ENCODE results near the gene NKAIN2. TPM values are rescaled to one million over a fixed set of nuclear protein-coding genes. Genes with fewer than 3 reads are reported as not detected.
"Not testable (repeated sequence)": the region's sequence is repeated elsewhere in the genome, so short reads cannot be mapped to it uniquely, and the experiment has no call there.

Gene NKAIN2
- total RNA-seq, 1 donor from 2014 or later, result not detected

DNA sequence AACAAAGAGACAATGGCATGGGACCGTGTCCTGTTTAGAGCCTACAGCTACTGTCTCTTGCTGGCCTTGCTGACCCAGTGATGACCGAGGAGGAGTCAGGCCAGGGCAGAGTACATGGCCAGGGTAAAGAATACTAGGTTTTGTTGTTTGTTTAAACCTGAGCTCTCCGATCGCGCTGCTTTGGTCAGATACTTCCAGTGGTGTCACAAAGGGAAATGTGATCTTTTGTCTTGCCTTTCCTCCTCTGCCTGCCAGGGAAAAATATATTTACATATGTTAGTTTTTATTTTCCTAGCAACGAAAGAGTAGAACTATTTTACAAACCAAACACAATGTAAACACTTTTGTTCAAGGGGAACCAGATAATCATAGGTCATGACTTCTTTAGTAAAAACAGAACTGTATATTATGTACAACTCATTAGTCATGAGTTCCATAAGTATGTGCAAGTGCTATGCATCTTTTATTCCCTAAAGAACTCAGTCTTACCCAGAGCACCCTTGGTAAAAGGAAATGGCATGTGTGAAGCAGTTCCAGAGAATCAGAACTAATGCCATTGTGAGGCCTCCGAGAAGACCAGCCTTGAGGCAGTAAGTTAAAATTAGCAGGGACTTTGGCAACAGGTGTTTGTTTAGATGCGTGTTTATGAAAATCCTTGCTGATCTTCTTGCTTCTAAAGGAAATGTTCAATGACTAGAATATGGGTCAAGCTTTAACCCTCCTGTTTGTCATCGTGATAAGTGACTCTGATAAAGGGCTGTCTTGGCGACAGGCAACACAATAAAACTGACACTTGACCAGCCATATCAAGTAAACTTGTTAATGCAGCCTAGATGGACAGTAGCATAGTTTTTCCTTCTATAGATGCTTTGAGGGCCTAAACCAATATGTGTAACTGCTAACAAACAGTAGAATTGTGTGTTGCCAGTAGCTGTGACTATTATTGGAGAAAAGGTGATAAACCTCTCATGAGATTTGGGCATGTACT is 204.6 kb downstream of the NKAIN2 start:
- no peaks in the 10 kb centered on the region for H3K27me3 ChIP-seq
- intact Hi-C loops (cut with DNase I), result no loop called here
- H3K27ac ChIP-seq, result no peak overlapping the region
- no peaks in the 10 kb centered on the region for H3K36me3 ChIP-seq
- H3K4me3 ChIP-seq, result no peak overlapping the region
- ATAC-seq (no peak), DNase-seq (no peak)
- H3K4me1 ChIP-seq, result no peaks in the 10 kb centered on the region
- H3K9me3 ChIP-seq, result no peaks in the 10 kb centered on the region
- TF ChIP-seq, protein P1, sequence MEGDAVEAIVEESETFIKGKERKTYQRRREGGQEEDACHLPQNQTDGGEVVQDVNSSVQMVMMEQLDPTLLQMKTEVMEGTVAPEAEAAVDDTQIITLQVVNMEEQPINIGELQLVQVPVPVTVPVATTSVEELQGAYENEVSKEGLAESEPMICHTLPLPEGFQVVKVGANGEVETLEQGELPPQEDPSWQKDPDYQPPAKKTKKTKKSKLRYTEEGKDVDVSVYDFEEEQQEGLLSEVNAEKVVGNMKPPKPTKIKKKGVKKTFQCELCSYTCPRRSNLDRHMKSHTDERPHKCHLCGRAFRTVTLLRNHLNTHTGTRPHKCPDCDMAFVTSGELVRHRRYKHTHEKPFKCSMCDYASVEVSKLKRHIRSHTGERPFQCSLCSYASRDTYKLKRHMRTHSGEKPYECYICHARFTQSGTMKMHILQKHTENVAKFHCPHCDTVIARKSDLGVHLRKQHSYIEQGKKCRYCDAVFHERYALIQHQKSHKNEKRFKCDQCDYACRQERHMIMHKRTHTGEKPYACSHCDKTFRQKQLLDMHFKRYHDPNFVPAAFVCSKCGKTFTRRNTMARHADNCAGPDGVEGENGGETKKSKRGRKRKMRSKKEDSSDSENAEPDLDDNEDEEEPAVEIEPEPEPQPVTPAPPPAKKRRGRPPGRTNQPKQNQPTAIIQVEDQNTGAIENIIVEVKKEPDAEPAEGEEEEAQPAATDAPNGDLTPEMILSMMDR (IDR thresholded peaks at IDR 0.05), result no peak

DNA sequence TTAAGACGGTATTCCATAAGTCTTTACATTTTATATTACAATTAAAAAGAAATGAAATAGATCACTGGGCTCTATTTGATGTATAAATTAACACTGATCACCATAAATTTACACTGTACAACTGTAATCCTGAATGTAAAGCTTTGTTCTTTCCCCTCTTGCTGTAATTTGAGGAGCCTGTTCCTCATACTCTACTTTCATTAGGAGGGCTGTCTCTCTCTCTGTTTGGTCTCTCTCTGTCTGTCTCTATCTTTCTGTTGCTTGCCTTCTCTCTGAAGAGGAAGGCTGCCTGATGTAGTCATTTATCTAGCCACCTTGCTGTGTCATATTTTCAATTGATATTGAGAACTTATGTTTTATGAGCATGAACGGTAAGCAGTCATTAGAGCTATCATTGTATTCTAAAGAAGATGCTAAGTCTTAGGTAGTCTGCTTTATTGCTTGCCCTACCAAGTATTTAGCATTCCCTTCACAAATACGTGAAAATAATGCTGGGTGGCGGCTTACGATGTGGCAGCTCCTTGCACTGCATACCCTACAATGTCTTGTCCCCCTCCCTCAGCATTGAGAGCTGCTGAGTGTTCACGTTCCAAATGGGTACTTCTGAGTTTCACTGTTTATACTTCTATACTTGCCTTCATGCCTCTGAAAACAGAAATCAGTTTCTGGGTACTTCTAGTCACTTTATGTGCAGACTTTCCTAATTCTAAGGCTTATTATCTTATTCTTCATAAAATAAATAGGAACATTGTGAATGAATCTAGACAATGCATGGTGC is 205.5 kb downstream of the NKAIN2 start:
- H3K4me1 ChIP-seq, result no peaks in the 10 kb centered on the region
- H3K9me3 ChIP-seq, result no peaks in the 10 kb centered on the region

DNA sequence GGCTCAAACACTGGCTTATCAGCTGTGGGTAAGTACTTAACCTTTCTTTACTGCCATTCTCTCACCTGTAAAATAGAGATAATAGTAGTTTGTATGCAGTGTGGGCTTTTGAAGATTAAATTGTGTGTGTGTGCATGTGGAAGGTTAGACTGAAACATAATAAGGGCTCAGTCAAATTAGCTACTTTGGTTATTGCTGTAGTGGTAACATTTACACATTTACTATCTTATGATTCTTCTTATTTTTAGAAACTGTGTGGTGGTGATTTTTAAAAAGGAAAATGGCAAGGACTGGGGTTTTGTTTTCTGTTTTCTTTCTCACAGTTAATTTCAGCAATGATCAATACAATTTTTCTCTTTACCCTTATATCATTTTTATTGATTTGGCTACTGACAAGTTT is 206.9 kb downstream of the NKAIN2 start:
- no peaks in the 10 kb centered on the region for H3K4me1 ChIP-seq
- H3K36me3 ChIP-seq, result no peaks in the 10 kb centered on the region
- no peak overlapping the region for H3K27ac ChIP-seq
- ATAC-seq (no peak), DNase-seq (no peak)
- H3K27me3 ChIP-seq, result no peaks in the 10 kb centered on the region
- TF ChIP-seq, protein P1 (IDR thresholded peaks at IDR 0.05), result no peak
- intact Hi-C loops (cut with DNase I), result no loop called here
- no peaks in the 10 kb centered on the region for H3K9me3 ChIP-seq
- no peak overlapping the region for H3K4me3 ChIP-seq

More for the DNA sequence above, 205.5 kb downstream of the NKAIN2 start:
- DNase-seq (no peak), ATAC-seq (no peak)
- Histone ChIP-seq H3K4me3 (no peak overlapping the region), H3K36me3 (no peaks in the 10 kb centered on the region), H3K27ac (no peak overlapping the region), H3K27me3 (no peaks in the 10 kb centered on the region)
- intact Hi-C loops (cut with DNase I), result no loop called here
- TF ChIP-seq, protein P1 (IDR thresholded peaks at IDR 0.05), result no peak

DNA sequence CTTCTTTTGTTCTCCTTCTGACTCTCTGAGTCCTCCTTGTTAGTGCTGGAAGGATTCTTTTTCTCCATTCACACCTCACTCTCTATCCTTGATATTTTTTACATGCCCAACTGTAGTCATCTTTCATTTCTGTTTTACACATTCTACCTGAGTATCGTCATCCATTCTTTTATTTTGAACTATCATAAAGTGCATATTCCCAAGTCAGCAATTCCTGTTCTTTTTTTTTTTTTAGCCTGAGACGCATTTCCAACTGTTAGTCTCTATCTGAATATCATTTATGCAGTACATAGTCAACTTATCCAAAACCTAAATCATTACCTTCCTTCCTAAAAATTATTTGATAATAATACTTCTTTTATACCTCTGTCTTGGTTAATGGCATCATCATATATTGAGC is 207.5 kb downstream of the NKAIN2 start:
- H3K36me3 ChIP-seq, result no peaks in the 10 kb centered on the region
- intact Hi-C loops (cut with DNase I), result no loop called here
- H3K27me3 ChIP-seq, result no peaks in the 10 kb centered on the region
- H3K27ac ChIP-seq, result no peak overlapping the region
- ATAC-seq (no peak), DNase-seq (no peak)
- TF ChIP-seq, protein P1 (IDR thresholded peaks at IDR 0.05), result no peak
- H3K4me1 ChIP-seq, result no peaks in the 10 kb centered on the region
- H3K4me3 ChIP-seq, result no peak overlapping the region
- no peaks in the 10 kb centered on the region for H3K9me3 ChIP-seq

DNA sequence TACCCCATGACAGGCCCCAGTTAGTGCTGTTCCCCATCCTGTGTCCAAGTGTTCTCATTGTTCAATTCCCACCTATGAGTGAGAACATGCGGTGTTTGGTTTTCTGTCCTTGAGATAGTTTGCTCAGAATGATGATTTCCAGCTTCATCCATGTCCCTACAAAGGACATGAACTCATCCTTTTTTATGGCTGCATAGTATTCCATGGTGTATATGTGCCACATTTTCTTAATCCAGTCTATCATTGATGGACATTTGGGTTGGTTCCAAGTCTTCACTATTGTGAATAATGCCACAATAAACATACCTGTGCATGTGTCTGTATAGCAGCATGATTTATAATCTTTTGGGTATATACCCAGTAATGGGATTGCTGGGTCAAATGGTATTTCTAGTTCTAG is 218.4 kb downstream of the NKAIN2 start:
- DNase-seq; intact Hi-C loops (cut with DNase I); H3K4me3 ChIP-seq; ATAC-seq; H3K4me1 ChIP-seq; H3K36me3 ChIP-seq; H3K27me3 ChIP-seq; H3K9me3 ChIP-seq; H3K27ac ChIP-seq: not testable (repeated sequence)

DNA sequence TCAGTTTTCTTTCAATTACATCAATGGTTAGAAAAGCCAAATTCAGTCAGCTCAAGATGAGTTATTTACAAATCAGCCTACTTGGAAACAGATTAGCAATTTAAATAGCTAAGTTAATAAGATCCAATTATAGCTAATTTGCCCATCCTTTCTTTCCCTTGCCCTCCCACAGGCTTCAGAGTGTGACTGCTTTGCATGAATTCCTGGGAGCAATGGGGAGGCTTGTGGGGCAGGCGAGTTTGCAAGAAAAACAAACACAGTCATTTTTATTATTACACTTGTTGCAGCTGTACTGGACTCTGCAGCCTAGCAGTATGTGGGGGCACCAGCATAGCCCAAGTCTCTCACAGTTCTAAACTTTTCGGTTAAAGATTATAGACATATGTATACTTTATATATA is 219.0 kb downstream of the NKAIN2 start:
- Histone ChIP-seq H3K9me3 (no peaks in the 10 kb centered on the region), H3K27me3 (no peaks in the 10 kb centered on the region), H3K4me1 (no peaks in the 10 kb centered on the region), H3K4me3 (no peak overlapping the region), H3K27ac (no peak overlapping the region), H3K36me3 (no peaks in the 10 kb centered on the region)
- TF ChIP-seq, protein P1 (IDR thresholded peaks at IDR 0.05), result no peak
- no peak for DNase-seq
- ATAC-seq, result no peak
- intact Hi-C loops (cut with DNase I), result no loop called here
